Activated CD8-positive, alpha-beta memory T cell treated with anti-CD3 and anti-CD28 coated beads, Interleukin-2, amount 50 U/mL, for 4 hours (primary cell): ENCODE results near the gene GRIK4.
"Not testable (repeated sequence)": the region's sequence is repeated elsewhere in the genome, so short reads cannot be mapped to it uniquely, and the experiment has no call there.

ENCODE experiments used
- DNase-seq: peaks from one replicate; pipeline ENCODE4 v3.0.0-alpha.2; 2020

GRIK4 gene, protein sequence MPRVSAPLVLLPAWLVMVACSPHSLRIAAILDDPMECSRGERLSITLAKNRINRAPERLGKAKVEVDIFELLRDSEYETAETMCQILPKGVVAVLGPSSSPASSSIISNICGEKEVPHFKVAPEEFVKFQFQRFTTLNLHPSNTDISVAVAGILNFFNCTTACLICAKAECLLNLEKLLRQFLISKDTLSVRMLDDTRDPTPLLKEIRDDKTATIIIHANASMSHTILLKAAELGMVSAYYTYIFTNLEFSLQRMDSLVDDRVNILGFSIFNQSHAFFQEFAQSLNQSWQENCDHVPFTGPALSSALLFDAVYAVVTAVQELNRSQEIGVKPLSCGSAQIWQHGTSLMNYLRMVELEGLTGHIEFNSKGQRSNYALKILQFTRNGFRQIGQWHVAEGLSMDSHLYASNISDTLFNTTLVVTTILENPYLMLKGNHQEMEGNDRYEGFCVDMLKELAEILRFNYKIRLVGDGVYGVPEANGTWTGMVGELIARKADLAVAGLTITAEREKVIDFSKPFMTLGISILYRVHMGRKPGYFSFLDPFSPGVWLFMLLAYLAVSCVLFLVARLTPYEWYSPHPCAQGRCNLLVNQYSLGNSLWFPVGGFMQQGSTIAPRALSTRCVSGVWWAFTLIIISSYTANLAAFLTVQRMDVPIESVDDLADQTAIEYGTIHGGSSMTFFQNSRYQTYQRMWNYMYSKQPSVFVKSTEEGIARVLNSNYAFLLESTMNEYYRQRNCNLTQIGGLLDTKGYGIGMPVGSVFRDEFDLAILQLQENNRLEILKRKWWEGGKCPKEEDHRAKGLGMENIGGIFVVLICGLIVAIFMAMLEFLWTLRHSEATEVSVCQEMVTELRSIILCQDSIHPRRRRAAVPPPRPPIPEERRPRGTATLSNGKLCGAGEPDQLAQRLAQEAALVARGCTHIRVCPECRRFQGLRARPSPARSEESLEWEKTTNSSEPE

DNA sequence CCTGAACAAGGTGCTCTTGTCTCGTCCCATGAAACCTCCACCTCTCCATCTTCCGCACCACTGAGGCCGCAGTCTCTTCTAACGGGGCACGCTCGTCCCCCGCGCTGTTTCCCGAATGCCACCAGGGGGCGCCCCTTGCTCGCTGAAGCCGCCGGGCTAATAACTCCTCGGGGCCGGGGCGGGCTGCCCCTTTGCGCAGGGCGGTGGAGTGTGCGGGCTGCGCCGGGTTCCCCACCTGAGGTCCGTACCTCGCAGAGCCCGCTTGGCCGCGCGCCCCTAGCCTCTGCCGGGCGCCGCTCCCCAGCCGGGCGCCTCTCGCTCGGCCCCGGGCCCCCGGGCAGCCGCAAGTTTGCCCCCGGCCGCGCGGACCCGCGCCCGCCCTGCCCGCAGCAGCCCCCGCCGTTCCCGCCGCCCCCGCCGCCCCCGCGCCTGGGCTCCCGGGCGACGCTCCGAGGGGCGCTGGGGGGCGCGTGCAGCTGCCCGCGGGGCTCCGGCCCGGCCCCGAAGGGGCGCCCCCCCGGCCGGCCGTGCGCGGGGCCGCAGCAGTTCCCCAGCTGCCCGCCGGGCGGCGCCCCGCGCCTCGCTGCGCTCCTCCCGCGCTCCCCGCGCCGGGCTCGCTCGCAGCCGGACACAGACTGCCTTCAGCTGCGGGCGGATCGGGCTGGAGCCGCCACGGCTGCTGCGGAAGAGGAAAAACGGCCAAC, at the start of gene GRIK4:
TSS of gene GRIK4 (plus strand) at position 633 of the 704 bp plus-strand sequence. CDS start 148,571 bp downstream, outside the sequence.
- peak; percentile 74 for DNase-seq

DNA sequence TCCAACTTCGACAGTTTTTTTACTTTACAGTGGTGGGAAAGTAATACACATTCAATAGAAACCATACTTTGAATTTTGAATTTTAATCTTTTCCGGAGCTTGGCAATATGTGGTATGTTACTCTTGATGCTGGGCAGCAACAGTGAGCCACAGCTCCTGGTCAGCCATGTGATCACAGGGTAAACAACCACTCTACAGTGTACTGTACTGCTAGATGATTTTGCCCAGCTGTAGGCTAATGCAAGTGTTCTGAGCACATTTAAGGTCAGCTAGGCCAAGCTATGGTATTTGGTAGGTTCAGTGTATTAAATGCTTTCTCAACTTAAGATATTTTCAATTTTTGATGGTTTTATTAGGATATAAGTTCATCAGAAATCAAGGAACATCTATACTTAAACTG, 48.7 kb upstream of the GRIK4 start:
- DNase-seq: no peak

DNA sequence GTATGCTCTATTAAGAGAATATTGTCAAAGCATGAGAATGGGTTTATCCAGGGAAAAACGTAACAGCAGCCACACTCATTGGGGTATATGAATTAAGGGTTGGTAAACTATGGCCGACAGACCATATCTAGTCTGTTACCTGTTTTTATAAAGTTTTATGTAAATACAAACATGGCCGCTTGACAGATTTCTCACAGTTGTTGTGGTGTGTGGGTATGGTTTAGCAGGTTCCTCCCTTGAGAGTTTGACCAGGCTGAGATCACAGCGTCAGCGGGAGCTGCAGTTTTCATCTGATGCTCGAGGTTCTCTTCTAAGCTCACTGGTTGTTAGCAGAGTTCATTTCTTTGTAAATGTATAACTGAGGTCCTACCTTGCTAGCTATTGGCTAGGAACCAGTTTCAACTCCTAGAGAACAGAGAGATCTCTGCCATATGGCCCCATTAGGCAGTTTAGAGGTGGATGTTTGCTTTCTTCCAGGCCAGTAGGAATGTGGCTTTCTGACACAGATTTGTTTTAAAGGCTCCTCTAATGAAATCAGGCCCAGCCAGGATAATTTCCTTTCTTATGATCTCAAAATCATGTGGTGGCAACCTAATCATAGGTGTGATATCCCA, 45.5 kb upstream of the GRIK4 start:
- no peak for DNase-seq

DNA sequence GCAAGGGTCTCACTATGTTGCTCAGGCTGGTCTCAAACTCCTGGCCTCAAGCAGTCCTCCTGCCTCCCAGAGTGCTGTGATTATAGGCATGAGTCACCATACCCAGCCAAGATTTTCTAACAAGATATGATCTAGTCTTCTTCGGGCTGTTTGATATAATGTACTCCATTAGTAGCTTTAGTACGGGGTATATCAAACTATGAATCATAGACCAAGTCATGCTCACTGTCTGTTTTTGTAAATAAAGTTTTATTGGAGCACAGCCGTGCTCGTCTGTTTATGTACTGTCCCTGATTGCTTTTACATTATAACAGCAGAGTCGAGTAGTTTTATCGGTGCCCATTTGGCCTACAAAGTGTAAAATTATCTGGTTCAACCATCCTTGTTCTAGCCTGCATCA, 43.9 kb upstream of the GRIK4 start:
- DNase-seq: no peak

DNA sequence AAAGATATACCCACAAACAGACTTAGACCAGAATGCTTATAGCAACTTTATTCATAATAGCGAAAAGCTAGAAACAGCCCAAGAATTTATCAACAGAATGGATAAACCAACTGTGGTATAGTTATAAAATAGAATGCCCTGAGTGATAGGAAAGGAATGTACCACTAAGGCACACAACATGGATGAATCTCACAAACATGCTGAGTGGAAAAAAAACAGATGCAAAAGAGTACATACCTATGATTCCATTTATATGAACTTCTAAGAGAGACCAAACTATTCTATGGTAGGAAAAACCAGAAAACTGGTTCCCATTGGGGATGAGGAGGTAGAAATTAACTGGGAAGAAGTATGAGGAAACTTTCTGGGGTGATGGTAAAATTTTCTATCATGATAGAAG, 40.4 kb upstream of the GRIK4 start:
- no peak for DNase-seq

DNA sequence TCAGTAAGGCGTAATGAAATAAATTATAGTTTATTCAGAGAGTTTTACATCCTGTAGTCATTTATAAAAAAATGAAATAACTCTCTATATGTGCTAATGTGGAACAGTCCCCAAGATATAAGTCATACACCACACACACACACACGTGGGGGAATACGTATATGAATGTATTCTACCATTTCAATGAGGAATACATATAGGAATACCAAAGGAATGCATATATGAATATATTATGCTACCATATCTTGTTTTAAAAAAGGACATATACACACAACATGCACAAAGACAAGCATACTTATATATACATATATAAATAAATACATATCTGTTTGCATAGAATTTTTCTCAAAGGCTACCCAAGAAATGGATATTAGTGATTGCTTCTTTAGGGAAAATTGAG, 39.6 kb upstream of the GRIK4 start:
- DNase-seq: no peak

DNA sequence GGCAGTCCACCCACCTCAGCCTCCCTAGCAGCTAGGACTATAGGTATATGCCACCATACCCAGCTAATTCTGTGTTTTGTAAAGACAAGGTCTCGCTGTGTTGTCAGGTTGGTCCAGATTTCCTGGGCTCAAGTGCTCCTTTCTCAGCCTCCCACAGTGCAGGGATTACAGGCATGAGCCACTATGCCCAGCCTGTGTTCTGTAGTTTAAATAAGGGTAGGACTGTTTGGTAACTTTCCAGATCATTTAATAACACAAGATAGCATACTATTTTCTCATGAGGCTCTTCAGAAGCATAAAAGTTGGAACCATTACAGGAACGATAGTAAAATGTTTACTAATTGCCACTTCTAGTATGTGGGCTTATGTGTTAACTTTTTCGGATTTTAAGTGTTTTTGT, 38.0 kb upstream of the GRIK4 start:
- DNase-seq: no peak

DNA sequence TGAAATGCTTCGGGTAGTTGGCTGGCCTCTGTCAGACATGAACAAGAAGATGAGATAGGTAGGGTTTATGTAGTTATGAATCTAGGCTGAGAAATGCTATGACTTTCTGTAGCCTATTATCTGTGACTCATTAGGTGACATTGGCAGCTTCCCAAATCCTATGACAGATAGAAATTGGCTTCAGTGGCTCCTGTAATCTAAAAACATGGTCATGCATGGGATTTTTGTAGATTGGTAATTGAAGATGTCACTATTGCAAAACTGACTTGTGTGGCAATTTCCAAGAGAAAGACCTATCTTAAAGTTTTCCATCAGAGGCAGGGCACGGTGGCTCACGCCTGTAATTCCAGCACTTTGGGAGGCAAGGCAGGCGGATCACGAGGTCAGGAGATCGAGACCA, 29.4 kb upstream of the GRIK4 start:
- DNase-seq: no peak

DNA sequence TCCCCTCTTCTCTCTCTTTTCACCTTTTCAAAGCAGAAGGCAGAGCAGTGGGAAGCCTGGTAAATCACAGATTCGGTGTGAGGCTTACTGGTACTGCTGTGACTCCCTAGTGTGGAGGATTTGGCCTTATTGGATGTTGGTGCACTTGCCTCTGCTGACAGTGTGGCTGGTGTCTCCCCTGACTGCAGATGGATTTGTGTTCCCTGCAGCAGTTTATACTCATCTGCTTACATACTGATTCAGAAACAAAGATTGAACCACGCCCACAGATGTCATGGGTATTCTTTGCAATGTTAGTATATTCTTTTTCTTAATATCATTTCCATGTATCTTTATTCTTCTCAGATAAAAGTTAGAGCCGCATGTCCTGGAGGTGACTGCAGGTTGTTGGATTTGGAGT, 26.8 kb upstream of the GRIK4 start:
- DNase-seq: no peak

DNA sequence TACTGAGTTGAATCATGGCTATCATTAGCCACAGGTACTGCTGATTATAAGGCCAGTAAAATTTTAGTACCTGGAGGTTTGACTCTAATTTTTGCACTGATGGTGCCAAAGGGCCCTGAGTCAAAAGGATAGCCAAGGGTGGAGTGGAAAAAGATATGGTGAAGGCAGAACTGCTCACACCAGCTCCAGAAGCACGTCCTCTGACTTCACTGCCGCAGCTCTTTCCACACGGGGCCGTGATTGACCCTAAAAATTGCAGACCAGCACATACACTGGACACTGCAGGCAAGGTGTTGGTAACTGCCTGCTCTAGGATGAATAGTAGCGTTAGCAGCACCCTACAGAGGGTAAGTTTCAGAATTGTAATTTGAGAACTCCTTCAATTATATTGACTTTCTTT, 25.4 kb upstream of the GRIK4 start:
- DNase-seq: no peak

DNA sequence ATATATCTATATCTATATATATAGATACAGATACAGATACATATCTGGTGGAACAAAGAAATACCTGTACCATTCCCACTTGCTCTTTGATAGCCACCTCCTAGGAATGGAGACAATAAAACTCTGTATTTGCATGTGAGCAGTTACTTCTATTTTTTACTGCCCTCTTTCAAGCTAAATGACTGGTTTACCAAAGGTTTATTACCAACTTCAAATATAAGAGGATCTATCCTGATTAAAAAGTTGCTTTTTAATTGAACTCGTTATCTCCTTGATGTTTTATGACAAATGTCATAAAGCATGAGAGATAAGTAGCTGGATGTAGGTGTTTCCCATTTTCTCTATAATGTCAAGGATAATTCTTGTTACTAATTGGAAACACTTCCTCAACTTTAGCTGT, 21.7 kb upstream of the GRIK4 start:
- no peak for DNase-seq

DNA sequence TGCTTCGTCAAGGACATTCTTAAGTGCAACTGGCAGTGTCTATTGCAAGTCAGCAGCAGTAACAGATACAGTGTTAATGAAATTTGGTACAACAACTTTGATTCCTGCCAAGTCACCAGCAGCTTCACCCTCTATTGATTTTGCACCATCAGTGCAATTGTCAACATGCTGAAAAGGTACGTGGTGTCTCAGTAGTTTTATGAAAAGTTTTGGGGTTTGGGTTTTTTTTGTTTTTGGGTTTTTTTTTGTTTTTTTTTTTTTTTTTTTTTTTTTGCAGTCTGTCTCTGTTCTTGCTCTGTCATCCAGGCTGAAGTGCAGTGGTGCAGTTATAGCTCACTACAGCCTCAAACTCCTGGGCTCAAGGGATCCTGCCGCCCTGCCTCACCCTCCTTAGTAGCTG, 19.1 kb upstream of the GRIK4 start:
- DNase-seq: no peak

DNA sequence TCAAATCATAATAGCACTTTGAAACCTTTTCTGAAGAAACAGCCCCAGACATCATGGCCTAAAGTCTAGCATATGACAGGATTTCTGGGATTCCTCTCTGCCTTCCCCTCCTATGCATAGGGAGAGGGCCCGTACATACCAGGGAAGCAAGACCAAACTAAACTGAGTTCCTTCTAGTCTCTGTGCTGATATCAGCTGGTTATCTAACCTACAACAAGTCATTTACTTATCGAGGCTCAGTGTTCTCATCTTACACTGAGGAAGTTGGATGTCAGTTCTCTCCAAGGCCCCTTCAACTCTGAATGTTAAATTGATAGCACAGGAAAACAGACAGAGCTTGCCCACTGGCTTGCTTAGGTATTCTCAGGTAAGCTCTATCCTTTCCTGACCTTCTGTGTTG, 17.0 kb upstream of the GRIK4 start:
- no peak for DNase-seq

DNA sequence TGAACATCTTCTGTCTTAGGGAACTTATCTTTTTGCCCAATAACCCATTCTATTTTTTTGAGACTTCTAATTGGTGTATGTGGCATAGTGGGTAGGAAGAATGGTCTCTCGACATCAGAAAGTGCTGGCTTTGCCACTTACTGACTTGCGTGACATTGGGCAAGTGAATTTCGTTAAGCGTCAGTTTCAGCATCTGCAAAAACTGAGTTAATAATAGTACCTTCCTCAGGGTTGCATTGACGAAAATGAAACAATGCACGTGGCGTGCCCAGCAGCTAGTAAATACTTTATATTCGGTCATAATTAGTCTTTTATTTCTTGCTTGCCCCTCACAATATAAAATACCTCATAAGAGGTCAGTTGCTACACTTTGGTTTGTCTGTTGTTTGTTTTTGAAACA, 12.5 kb upstream of the GRIK4 start:
- DNase-seq: no peak

DNA sequence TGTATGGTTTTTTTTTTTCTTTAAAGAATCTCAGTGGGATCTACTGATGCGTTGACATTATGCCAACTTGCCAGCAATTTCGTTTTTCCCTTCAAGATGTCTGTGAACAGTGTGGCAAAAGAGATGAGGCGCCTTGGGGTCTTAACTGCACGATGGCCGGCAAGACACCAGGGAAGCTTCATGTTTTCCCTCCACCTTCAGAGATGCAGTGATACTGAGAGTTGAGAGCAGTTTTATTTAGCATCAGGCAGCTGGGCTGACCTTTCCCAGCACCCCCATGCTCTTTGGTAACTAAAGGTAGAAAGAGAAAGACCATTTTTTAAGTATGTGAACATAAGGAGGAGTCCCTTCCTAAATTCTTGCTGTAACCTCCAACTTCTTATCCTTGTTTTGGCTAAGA, 11.7 kb upstream of the GRIK4 start:
- DNase-seq: no peak

DNA sequence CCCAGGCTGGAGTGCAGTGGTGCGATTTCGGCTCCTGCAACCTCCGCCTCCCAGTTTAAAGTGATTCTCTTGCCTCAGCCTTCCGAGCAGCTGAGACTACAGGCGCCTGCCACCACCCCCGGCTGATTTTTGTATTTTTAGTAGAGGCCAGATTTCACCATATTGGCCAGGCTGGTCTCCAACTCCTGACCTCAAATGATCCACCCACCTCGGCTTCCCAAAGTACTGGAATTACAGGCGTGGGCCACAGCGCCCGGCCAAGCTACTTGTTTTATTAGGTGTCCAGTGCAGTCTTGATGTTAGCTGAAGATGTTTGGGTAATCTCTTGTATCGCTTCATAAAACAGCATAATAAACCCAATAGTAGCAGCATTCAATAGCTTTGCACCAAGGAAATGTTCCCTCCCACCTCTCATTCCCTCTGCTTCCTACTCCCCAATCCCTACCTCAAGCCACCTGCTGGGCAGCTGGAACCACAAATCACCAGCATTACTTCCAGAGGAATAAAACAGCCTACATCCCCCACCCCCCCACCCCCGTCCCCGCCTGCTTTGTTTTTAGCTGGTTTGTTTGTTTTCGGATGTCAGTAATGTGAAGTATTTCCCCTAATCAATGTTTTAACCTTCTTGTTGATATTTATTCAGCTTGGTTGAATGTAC, 11.0 kb upstream of the GRIK4 start:
- DNase-seq: no peak

DNA sequence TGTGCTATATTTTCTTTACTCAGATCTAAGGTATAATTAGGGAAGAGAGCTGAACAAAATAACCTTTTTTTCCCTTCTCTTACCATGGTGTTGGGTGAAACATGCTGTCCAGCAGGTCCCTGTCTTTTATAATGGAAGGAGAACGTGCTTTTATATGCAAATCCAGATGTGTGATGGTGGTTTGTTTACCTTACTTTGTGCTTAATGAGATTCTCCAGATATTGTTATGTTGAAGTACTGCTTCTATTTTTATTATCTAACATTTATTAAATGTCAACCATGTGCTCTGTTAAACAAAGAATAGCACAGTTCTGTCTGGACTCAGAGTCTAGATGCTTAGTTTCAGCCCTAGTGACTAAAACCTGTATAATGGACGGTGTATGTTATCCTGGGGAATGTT, 10.1 kb upstream of the GRIK4 start:
- no peak for DNase-seq

DNA sequence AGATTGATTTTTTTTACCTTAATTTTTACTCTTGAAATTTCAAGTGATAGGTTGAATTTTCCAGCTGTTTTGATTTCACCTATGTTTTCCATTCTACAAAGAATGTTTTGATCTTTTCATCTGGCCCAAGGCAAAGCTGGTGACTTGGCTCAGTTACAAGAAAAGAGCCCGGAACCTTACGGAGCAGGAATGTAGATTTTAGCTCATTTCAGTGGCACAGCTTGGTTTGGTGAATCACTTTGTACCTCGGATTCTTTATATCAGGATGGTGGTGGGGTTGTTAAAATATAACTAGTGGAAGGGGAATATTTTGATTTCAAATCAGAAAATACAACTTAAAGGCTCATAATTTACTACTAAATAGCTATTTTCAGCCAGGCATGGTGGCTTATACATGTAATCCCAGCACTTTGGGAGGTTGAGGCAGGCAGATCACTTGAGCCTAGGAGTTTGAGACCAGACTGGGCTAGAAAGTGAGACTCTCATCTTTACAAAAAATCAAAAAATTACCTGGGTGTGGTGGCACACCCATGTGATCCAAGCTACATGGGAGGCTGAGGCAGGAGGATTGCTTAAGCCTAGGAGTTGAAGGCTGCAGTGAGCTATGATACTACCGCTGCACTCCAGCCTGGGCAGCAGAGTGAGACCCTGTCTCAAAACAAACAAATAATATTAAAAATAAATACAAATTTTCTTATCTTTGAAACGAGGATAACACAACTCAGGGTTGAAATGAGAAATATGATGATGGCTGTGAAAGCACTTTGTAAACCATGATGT, 9.4 kb upstream of the GRIK4 start:
- DNase-seq: no peak

DNA sequence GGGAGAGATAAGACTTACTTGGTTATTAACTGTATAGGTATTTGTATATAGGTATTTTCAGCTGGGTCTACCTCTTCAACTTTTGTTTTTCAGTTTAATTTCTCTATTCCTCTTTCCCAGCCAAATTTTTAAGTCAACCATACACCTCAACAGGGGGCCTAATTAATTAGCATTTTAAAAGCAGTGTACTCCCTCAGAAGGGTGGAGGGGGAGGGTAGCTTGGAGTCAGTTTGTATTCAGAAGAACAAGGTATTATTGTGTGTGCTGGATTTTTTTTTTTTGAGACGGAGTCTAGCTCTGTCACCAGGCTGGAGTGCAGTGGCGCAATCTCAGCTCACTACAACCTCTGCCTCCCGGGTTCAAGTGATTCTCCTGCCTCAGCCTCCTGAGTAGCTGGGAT, 8.0 kb upstream of the GRIK4 start:
- not testable (repeated sequence) for DNase-seq

DNA sequence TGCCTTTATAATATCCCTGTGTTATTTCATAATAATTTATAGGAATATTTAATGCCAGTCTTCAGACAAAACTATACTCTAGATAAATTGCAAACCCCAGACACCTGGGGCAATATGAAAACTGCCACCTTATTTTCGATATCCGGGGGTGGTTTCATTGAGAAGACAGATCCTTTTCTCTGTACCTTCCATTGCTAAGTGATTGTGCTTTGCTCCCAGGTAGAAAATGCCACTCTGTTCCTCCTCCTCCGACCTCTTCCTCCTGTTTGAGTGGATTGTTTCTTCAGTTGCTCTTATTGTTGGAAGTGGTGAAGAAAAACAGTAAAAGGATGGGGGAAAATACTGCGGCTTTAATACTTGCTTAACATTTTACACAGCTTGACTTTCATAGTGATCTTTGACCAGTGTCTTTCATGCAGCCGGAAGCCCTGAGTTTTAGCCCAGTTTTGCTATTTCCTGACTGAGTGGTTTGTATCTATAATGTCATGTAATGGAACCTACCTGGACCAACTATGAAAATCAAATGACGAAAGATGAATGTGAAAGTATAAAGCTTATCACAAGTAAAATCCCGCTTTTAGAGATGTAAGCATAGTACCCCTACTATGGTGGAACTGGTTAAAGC, 5.6 kb upstream of the GRIK4 start:
- no peak for DNase-seq
